Measurements from ENCODE around the gene CKM.

DNA sequence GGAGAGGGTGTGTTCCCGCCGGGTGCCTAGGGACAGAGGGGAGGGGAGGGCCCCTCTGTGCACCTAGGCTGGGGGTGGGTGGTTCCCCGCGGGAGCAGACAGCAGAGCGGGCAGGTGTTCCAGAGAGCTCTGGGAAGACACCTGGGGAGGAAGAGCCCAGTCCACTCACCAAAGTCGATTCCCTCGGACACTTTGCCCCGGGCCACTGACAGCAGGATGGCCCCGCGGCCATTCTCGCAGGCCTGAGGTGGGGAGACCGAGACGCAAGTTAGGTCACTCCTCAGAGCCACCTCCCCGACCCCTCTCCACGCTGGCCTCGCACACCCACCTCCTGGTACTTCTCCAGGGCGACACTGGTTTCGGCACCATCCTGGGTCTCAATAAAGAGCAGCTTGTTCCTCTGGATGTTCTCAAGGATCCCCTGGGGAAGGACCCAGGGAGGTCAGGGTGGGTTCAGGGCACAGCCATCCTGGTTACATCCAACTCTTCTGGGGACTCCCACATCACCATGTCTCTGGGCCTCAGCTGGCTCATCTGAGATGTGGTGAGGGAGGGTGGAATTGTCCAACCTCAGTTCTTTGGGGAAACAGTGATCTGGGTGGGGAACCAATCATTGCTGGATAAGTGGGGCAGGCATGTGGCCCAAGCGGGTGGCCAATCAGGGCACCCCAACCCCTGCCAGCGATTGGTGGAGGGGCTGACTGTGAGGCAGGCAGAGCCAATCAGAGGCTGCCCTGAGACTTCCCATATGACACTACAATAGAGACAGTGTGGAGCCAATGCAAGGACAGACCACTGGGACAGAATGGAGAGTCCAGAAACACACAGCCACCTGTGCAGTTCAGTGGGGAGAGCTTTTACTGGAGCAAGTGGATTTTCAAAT lies 30.5 kb upstream of the CKM start:
- no peak for TF ChIP-seq POLR2AphosphoS5 (IDR thresholded peaks at IDR 0.05; ENCODE audit: insufficient read depth in 1 of 2, low read depth in 1 of 2)
- TF ChIP-seq, protein P1, sequence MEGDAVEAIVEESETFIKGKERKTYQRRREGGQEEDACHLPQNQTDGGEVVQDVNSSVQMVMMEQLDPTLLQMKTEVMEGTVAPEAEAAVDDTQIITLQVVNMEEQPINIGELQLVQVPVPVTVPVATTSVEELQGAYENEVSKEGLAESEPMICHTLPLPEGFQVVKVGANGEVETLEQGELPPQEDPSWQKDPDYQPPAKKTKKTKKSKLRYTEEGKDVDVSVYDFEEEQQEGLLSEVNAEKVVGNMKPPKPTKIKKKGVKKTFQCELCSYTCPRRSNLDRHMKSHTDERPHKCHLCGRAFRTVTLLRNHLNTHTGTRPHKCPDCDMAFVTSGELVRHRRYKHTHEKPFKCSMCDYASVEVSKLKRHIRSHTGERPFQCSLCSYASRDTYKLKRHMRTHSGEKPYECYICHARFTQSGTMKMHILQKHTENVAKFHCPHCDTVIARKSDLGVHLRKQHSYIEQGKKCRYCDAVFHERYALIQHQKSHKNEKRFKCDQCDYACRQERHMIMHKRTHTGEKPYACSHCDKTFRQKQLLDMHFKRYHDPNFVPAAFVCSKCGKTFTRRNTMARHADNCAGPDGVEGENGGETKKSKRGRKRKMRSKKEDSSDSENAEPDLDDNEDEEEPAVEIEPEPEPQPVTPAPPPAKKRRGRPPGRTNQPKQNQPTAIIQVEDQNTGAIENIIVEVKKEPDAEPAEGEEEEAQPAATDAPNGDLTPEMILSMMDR (IDR thresholded peaks at IDR 0.05): no peak
- no peak for TF ChIP-seq POLR2A (IDR thresholded peaks at IDR 0.05)

Data from vagina (tissue), 2 donors.